ENCODE measurements around the gene SLAMF8.

Gene SLAMF8

GRCh38 chr1:159849626-159850366, 23.1 kb downstream of the SLAMF8 start:
- no peak for DNase-seq

DNA sequence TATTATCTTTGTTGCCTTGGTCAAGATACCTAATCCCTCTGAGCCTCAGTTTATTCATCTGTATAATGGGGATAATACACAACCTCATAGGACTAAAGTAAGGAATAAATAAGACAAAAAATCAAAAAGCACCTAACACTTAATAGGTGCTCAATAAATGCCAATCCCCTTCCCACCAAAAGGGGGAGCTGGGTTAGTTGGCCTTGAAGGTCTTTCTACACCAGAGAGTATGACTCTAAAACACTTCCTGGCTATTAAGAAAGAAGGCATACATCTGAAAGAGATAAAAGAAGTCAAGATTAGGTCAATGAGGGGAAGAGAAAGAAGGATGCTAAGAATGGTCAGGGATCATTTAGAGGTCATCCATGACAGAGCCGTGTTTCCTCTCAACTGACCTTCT, 24.7 kb downstream of the SLAMF8 start:
- peak; percentile 56 for DNase-seq

DNA sequence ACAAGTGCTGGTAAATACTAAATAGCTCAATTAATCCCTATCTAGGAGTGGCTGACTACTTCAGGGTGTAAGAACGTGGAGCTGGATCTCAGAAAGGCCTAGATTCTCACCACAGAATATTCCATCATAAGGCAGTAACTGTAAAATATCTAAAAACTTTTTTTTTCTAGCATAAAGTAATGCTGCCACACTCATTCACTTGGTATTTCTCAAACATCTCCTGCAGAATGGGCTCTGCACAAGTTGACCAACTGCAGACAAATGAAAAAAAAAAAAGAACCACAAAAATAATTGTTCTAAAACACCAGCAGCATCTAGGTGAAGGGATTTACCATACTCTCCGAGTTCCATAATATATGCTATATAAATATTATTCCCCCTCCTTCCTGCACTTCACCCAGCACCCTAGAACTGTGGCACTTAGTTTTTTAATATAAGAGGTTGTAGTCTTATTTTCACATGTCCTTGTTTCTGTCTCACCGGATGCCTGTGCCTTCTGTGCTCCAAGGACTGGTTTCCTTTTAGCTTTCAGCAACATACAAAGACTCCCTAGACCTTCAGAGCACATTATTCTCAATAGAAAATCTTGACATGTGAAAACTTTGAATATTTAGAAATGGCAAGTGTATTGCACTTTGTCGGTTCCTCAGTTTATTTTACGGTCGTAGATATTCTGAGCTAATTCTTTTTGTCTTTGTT, 26.9 kb downstream of the SLAMF8 start:
- DNase-seq, result no peak

GRCh38 chr1:159854116-159854692, 27.5 kb downstream of the SLAMF8 start:
- peak; percentile 61 for DNase-seq

DNA sequence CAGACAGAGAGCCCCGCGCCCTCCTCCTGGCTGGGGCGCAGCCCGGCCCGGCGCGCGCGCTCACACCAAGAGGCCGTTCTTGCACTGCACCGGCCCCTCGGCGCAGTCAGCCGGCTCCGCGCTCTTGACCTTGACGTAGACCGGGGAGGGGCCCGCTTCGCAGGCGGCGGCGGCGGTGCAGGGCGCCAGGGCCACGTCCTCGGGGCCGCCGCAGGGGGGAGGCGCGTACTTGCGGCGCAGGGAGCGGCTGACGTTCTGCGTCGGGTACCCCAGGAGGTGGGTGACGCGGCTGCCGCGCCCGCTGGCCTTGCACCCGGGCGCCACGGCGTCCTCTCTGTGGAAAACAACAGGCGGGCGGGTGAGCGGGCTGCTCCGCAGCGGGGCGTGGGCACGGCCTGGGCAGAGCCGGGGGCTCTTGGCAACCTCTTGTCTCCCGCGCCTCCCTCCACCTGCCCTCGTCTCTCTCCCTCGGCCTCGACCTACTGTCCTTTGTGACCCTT, 28.1 kb downstream of the SLAMF8 start:
- peak; percentile 92 for DNase-seq

- DNase-seq, result no peak
Observed at GRCh38 chr1:159855709-159856108, 29.0 kb downstream of the SLAMF8 start.

- DNase-seq, result no peak
Observed at GRCh38 chr1:159856576-159856975, 29.9 kb downstream of the SLAMF8 start.

DNA sequence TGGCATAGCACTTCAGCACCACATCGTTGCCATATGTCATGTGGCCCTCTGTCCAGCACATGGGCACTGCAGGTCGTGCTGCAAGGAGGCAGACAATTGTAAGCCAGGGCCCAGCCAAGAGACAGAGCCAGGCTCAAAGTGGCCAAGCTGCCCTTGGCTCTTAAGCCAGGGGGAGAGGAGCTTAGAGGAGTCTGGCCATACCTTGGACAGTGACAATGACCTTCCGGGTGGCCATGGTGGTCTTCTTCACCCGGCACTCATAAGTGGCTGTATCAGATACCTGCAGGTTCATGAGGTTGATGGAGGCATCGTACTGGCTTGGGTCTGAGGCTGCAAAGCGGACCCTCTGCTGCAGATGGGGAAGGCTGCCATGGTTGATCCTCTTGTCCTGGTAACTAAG, 31.2 kb downstream of the SLAMF8 start:
- no peak for DNase-seq

- no peak for DNase-seq
Observed at GRCh38 chr1:159859767-159860322, 33.2 kb downstream of the SLAMF8 start.

GRCh38 chr1:159860456-159860855, 33.8 kb downstream of the SLAMF8 start:
- no peak for DNase-seq

DNA sequence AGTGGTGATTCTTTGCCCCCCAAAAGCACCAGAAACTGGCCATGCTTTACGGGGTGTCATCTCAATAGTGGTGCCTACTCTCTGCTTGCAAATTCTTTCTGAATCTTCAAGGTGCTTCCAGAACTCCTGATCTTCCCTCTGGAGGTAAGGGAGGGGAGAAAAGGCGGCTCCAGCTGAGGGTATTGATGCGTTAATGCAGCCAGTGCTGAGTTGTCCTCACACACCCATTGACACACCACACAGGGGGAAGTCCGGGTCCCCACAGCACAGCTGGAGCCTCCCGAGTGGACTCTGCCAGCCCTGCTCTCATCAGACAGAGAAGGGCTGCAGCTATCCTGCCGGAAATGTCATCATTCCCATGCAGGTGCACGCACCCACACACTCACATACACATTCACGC, 34.5 kb downstream of the SLAMF8 start:
- no peak for DNase-seq

DNA sequence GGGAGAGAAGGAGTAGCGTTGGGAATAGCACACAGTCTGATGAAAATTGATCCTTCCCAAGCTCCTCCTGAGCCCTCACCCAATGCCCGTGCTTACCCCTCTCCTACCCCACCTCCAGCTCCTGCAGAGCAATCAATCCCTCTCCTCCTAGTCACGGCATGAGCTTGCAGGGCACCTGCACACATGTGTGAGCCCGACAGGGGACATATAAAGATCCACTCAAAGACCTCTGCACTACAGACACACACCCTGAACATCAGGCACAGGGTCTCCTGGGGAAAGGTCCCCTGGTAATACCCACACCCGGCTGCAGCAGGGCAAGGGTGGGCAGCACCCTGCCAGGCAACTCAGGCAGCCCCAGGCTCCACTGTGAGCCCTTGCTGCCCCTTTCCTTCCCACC, 35.4 kb downstream of the SLAMF8 start:
- no peak for DNase-seq

GRCh38 chr1:159862557-159862956, 35.9 kb downstream of the SLAMF8 start, which contains the start of gene VSIG8:
TSS of gene VSIG8 (minus strand) at chr1:159862657. CDS start at chr1:159862521, 136 bp downstream.
- DNase-seq, result no peak

DNA sequence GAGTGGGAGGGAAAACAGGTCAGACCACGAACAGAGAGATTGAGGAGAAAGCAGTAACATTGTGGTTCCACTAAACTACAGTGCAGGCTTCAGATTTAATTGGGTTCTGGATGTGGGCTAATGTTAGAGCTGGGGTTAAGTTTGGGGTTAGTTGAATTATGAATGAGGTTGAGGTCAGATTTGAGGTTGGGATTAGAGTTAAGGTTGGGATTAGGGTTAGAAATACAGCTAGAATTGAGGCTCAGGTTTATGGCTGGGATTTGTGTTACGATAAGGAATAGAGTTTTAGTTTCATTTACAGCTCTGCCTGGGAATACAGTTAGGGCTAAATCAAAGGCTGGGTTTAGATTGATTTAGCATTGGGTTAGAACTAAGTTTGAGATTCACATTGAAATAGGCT, 37.6 kb downstream of the SLAMF8 start:
- DNase-seq, result no peak

DNA sequence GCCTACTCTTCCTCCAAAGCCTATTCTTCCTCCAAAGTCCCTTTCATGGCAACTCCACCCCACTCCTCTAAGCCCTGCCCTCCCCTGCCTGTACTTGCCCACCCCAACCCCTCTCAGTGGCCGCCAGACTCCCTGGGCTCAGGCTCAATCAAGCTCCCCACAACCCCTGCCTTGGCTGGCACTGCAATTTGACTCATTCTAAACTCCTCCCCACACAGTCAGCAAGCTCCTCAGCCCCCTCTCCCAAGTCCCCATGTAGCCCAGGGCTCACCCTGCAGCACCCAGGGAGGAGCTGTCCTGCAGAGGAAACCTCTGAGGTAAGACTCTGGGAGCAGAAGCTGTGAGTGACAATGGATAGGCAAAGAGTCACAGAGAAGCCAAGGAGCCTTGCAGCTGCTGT, 39.4 kb downstream of the SLAMF8 start:
- DNase-seq, result no peak

DNA sequence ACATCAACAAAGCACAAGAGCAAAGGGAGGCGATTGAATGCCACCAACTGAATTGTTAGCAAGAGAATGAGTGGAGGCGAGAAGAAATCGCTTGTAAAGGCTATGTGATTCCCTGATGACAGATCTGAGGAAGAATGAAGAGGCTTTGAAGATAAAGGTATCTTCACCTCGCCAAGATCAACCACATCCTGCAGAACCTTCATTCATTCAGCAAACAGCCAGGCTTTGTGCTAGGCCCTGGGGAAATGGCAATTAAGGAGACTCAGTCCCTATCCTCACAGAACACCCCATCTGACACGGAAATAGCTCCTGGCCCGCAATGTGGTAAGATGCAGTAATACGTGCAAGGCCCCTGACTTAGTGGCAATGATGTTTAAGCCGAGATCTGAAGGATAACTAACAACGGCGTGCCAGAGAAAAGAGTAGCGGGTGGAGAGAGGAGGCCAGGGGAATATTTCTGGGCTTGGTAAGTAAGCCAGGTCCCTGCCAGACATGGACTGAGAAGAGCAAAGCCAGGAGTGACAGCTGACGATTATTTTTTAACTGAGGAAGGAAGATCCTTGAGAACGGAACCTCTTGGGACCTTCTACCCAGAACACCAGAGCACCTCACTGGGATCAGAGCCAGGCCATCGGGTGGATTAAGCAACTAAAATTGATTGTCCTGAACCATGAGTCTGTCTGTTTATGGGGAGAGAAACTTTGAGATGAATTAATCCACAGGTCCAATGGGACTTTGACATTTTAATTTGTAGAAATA, 40.4 kb downstream of the SLAMF8 start:
- DNase-seq, result no peak

GRCh38 chr1:159867664-159868026, 41.0 kb downstream of the SLAMF8 start:
- DNase-seq, result no peak

DNA sequence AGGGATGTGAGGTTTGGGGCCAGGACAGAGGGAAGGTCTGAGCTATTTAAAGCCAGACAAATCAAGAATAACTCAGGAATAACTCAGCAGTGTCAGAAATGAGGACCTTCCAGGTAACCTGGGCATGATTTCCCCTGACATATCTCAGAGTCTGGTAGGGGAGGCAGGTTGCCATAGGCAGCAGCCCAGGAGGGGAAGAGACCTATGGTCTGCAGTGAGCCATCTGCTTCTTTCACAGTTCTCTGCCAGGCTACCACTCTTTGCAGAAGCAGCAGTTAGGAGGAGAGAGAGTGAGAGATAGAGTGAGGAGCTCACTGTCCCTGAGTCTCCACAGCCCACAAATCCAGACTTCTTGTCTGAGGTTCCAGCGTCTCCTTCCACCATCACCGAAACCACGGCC, 42.1 kb downstream of the SLAMF8 start:
- DNase-seq, result peak; percentile 26

DNA sequence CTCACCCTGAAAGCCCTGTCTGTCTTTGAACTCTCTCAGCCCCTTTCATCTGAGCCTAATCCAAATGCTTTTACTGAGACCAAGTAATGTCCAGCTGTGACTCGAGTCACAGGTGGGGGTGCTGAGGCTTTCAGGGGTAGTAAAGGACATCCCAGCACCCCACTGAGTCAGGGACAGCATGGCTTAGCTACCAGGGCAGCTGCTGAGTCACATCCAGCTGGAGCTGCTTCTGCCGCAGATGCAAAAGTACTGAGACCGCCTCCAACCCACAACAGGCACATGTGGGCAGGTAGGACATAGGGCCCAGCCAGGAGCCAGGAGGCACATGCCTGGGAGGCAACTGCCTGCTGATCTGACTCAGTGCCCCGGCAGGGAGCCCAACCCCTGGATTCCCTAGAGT, 42.5 kb downstream of the SLAMF8 start:
- peak; percentile 69 for DNase-seq

DNA sequence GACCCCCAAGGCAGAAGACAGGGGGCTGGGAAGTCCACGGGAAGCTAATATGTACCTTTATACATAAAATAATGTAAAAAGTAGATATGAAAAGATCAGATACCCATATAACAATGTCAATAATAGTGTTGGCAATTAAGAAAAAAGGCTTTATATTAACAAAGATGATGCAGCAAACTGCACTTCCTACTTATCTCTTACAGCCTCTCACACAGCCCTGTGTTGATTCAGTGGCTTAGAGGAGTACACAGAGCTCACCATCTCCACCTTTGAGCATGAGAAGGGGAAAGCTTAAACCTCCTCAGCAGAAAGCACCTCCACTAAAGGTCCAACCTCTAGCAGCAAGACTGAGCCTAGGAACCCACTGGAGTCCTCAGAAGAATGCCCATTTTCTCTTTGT, 42.9 kb downstream of the SLAMF8 start:
- peak; percentile 65 for DNase-seq

DNA sequence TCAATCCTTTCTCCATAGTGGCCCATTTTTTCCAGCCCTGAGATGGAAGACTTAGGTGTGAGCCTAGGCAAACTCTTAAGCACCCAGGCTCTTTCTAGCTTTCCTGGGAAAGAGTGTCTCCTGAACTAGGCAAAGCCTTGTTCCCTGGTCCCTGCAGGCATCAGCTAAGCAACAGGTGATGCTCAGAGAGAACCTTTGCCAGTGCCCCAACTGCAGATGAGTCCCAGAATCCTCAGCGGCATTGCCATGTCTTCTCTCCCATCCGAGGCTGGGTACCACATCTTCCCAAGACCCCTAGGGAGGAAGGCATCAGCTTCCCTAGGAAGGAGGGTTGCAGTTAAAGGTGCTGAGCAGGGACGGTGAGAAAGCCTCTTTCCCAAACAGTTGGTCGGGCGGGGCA, 44.0 kb downstream of the SLAMF8 start:
- DNase-seq, result no peak

DNA sequence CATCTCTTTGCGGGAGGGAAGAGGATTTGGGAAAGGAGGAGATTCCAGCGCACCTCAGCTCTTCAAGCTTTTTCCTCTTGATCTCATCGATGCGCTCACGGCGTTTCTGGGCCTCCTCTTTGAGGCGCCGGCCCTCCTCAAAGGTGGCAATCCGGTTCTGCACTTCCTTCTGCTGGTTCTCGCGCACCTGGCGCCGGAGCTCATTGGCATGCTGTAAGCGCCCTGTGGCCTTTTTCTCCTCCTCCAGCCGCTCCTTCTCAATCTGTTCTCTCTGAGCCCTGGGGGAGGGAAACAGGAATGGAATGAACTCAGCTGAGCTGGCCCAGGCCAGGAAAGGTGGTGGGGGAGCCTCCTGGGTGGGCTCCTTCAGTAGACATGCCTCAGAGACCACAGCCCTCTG, 46.2 kb downstream of the SLAMF8 start:
- DNase-seq, result no peak
